Activated naive CD8-positive, alpha-beta T cell treated with anti-CD3 and anti-CD28 coated beads, Interleukin-2, amount 10 ng/mL, durations not matched to agents 7 days and 5 days (primary cell): Measurements from ENCODE around the gene RANBP9. TPM values are rescaled to one million over a fixed set of nuclear protein-coding genes. Genes with fewer than 3 reads are reported as not detected.

Source experiments
- total RNA-seq, 2 experiments: library from RNA; stranded (reverse); gene quantifications; one replicate each; pipeline ENCODE4 v1.2.3, GENCODE V29; 2021

Gene RANBP9
- total RNA-seq, 2 experiments from 2014 or later: 55.3 to 56.3 TPM

Other genes with a start within 250 kb of the RANBP9 start
- gene GFOD1, start 224.2 kb downstream of the RANBP9 start, total RNA-seq: 1 to 10 TPM; 5.2 to 5.9 TPM
- gene SIRT5, start 137.2 kb downstream of the RANBP9 start, total RNA-seq: 10 to 100 TPM; 15.9 to 16.3 TPM
- 10 to 100 TPM; 54.0 to 55.5 TPM for gene NOL7, start 96.5 kb downstream of the RANBP9 start, total RNA-seq
- 10 to 100 TPM; 16.4 to 18.4 TPM for gene MCUR1, start 102.7 kb upstream of the RANBP9 start, total RNA-seq
- gene RNF182, start 213.1 kb upstream of the RANBP9 start, total RNA-seq: not detected